ENCODE results near the gene RNASE7. TPM values are rescaled to one million over a fixed set of nuclear protein-coding genes. Genes with fewer than 3 reads are reported as not detected.

RNASE7 gene
- total RNA-seq, 1 donor from 2014 or later: not detected

DNA sequence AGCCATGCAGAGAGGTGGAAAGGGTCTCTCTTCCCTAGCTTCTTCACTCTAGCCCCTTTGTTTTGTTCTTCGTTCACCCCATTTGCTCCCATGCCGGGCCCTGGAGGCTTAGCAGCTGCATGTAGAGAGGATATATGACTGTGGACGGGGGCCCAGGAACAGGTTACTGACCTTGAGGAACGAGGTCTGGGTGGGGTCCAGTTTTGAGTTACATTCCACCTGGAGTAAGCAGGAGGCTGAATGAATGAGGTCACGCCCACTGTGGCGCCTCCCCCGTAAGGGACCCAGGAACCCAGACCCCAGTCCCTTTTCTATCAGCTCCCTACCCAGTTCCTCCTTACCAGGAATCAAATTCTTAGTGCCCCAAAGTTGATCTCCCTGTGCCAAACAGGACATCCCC is 23.9 kb upstream of the RNASE7 start:
- peaks cover 5% of the 10 kb centered on the region for H3K9me3 Mint-ChIP-seq (ENCODE audit: unreplicated experiment)
- no peaks in the 10 kb centered on the region for H4K20me1 ChIP-seq (ENCODE audit: insufficient read depth, low read length)
- no peak overlapping the region for H3K4me3 Mint-ChIP-seq (ENCODE audit: unreplicated experiment)
- TF ChIP-seq EZH2 (IDR thresholded peaks at IDR 0.05; ENCODE audit: insufficient read depth, low read length) (no peak), CTCF (IDR thresholded peaks at IDR 0.05; ENCODE audit: insufficient read depth, low read depth, low read length) (no peak)
- no peak overlapping the region for H2AFZ ChIP-seq (ENCODE audit: low read depth, low read length)
- H3K4me1 ChIP-seq (ENCODE audit: insufficient read depth, low read length): peaks cover 4% of the 10 kb centered on the region
- peaks cover 14% of the 10 kb centered on the region for H3K27me3 ChIP-seq (ENCODE audit: insufficient read depth, low read length)
- no peak for DNase-seq (ENCODE audit: low read depth)
- no peaks in the 10 kb centered on the region for H3K36me3 ChIP-seq (ENCODE audit: insufficient read depth, low read length)
- no peak overlapping the region for H3K4me2 ChIP-seq (ENCODE audit: low read length)
- peaks cover 12% of the 10 kb centered on the region for H3K4me1 Mint-ChIP-seq (ENCODE audit: low read depth, unreplicated experiment)
- no peak overlapping the region for H3K27ac ChIP-seq (ENCODE audit: low read depth, low read length)
- no peak overlapping the region for H3K27ac Mint-ChIP-seq (ENCODE audit: unreplicated experiment)
- peaks cover 23% of the 10 kb centered on the region for H3K27me3 Mint-ChIP-seq (ENCODE audit: low read depth, unreplicated experiment)
- no peak overlapping the region for H3K4me3 ChIP-seq (ENCODE audit: insufficient read depth, low read depth, low read length)
- H3K79me2 ChIP-seq (ENCODE audit: insufficient read depth, low read length): no peaks in the 10 kb centered on the region
- peaks cover 8% of the 10 kb centered on the region for H3K36me3 Mint-ChIP-seq (ENCODE audit: low read depth, unreplicated experiment)
- FAIRE-seq: no peak
- H3K9me3 ChIP-seq (ENCODE audit: insufficient read depth, low read depth, low read length): no peaks in the 10 kb centered on the region
- no peak overlapping the region for H3K9ac ChIP-seq (ENCODE audit: low read length)

- Histone ChIP-seq H3K27me3 (ENCODE audit: insufficient read depth, low read length) (peaks cover 16% of the 10 kb centered on the region), H3K9me3 (ENCODE audit: insufficient read depth, low read depth, low read length) (no peaks in the 10 kb centered on the region), H3K4me3 (ENCODE audit: insufficient read depth, low read depth, low read length) (no peak overlapping the region), H4K20me1 (ENCODE audit: insufficient read depth, low read length) (no peaks in the 10 kb centered on the region), H3K4me1 (ENCODE audit: insufficient read depth, low read length) (peaks cover 4% of the 10 kb centered on the region), H3K79me2 (ENCODE audit: insufficient read depth, low read length) (no peaks in the 10 kb centered on the region), H3K27ac (ENCODE audit: low read depth, low read length) (no peak overlapping the region), H3K36me3 (ENCODE audit: insufficient read depth, low read length) (no peaks in the 10 kb centered on the region), H2AFZ (ENCODE audit: low read depth, low read length) (no peak overlapping the region), H3K4me2 (ENCODE audit: low read length) (no peak overlapping the region), H3K9ac (ENCODE audit: low read length) (no peak overlapping the region)
- Mint-ChIP-seq H3K27me3 (ENCODE audit: low read depth, unreplicated experiment) (peaks cover 25% of the 10 kb centered on the region), H3K9me3 (ENCODE audit: unreplicated experiment) (peaks cover 5% of the 10 kb centered on the region), H3K36me3 (ENCODE audit: low read depth, unreplicated experiment) (peaks cover 8% of the 10 kb centered on the region), H3K27ac (ENCODE audit: unreplicated experiment) (no peak overlapping the region), H3K4me1 (ENCODE audit: low read depth, unreplicated experiment) (peaks cover 12% of the 10 kb centered on the region), H3K4me3 (ENCODE audit: unreplicated experiment) (no peak overlapping the region)
- TF ChIP-seq CTCF (IDR thresholded peaks at IDR 0.05; ENCODE audit: insufficient read depth, low read depth, low read length) (no peak), EZH2 (IDR thresholded peaks at IDR 0.05; ENCODE audit: insufficient read depth, low read length) (no peak)
- FAIRE-seq: no peak
- no peak for DNase-seq (ENCODE audit: low read depth)
Observed at GRCh38 chr14:21018781-21019180, 23.4 kb upstream of the RNASE7 start.

GRCh38 chr14:21019366-21019765 is 22.8 kb upstream of the RNASE7 start:
- DNase-seq (ENCODE audit: low read depth) (no peak), FAIRE-seq (no peak)
- H3K4me3 ChIP-seq (ENCODE audit: insufficient read depth, low read depth, low read length): no peak overlapping the region
- H3K27me3 Mint-ChIP-seq (ENCODE audit: low read depth, unreplicated experiment): peaks cover 30% of the 10 kb centered on the region
- H3K36me3 ChIP-seq (ENCODE audit: insufficient read depth, low read length): no peaks in the 10 kb centered on the region
- H4K20me1 ChIP-seq (ENCODE audit: insufficient read depth, low read length): no peaks in the 10 kb centered on the region
- peaks cover 5% of the 10 kb centered on the region for H3K9me3 Mint-ChIP-seq (ENCODE audit: unreplicated experiment)
- H3K27ac ChIP-seq (ENCODE audit: low read depth, low read length): no peak overlapping the region
- no peaks in the 10 kb centered on the region for H3K79me2 ChIP-seq (ENCODE audit: insufficient read depth, low read length)
- peaks cover 4% of the 10 kb centered on the region for H3K4me1 ChIP-seq (ENCODE audit: insufficient read depth, low read length)
- no peaks in the 10 kb centered on the region for H3K9me3 ChIP-seq (ENCODE audit: insufficient read depth, low read depth, low read length)
- H3K27me3 ChIP-seq (ENCODE audit: insufficient read depth, low read length): peaks cover 22% of the 10 kb centered on the region
- H3K27ac Mint-ChIP-seq (ENCODE audit: unreplicated experiment): no peak overlapping the region
- H3K9ac ChIP-seq (ENCODE audit: low read length): no peak overlapping the region
- no peak overlapping the region for H2AFZ ChIP-seq (ENCODE audit: low read depth, low read length)
- H3K4me1 Mint-ChIP-seq (ENCODE audit: low read depth, unreplicated experiment): peaks cover 15% of the 10 kb centered on the region
- no peak overlapping the region for H3K4me3 Mint-ChIP-seq (ENCODE audit: unreplicated experiment)
- no peak for TF ChIP-seq CTCF (IDR thresholded peaks at IDR 0.05; ENCODE audit: insufficient read depth, low read depth, low read length)
- no peak overlapping the region for H3K4me2 ChIP-seq (ENCODE audit: low read length)
- peaks cover 8% of the 10 kb centered on the region for H3K36me3 Mint-ChIP-seq (ENCODE audit: low read depth, unreplicated experiment)

Data from astrocyte (in vitro differentiated cells and primary cell).